AG04450 (cell line): ENCODE data around the gene CCDC142. TPM values are rescaled to one million over a fixed set of nuclear protein-coding genes. Genes with fewer than 3 reads are reported as not detected.

Experiments used
- CTCF ChIA-PET: fragments of 300-600, 350-600 bp; formaldehyde crosslinking; extraction: SDS; loops from one replicate; lab custom pipeline; 2022; ENCODE audit warnings: antibody characterized with exemption, inconsistent platforms; lab: Charles Lee
- POLR2A ChIA-PET: fragments of 350-600 bp; formaldehyde crosslinking; extraction: SDS; loops from one replicate; lab custom pipeline; 2021; ENCODE audit warnings: antibody characterized with exemption, inconsistent platforms; lab: Yijun Ruan, JAX
- DNase-seq: peaks from one replicate; pipeline ENCODE4 v3.0.0-alpha.2; 2011; ENCODE audit warnings: low read depth, low spot score
- H3K27ac ChIP-seq: one replicate; pipeline ENCODE4 v1.5.1; 2012; ENCODE audit warnings: low read depth, low read length, control low read depth
- H3K27me3 ChIP-seq: one replicate; pipeline ENCODE4 v1.6.0; 2012; ENCODE audit warnings: low read length; ENCODE audit not compliant: control insufficient read depth, insufficient read depth
- H3K4me3 ChIP-seq: 2 replicates; pipeline ENCODE4 v1.5.1; 2011; ENCODE audit warnings: mild to moderate bottlenecking, low read depth, low read length, control low read depth
- H3K9me3 ChIP-seq: 2 replicates; pipeline ENCODE4 v1.5.1; 2012; ENCODE audit warnings: low read length; ENCODE audit not compliant: control insufficient read depth, insufficient read depth
- polyA plus RNA-seq: library from polyadenylated mRNA; depleted of rRNA; stranded (reverse); fragments of >200 nt; gene quantifications from 2 replicates; pipeline ENCODE4 v1.2.3, GENCODE V29; 2011
- TF ChIP-seq, protein P1 (sequence below): IDR thresholded peaks from 2 replicates; pipeline ENCODE4 v1.5.1; 2011; ENCODE audit warnings: low read depth, low read length, control low read depth, inconsistent platforms

Gene CCDC142
- polyA plus RNA-seq, 1 experiment: 4.5 TPM

DNA sequence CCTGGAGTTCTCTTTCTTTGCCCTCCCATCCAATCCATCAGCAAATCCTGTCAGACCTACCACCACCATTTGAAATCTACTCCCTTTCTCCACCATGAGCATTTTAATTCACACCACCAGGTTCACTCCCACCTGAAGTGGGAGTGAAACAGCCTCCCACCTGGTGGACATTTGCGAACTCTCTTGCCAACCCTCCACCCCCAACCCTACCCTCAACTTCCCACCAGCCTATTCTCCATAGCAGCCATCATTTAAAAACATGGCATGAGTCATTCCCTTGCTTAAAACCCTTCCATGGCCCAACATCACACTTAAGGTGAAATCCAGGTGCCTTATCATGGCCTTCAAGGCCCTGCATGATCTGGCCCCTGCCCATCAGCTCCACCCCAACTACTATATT is 44.5 kb downstream of the CCDC142 start:
- POLR2A ChIA-PET: no interaction called here
- CTCF ChIA-PET: interaction anchor here (2.0 kb wide), 1 partner anchor 47 kb away, joined by 7 read pairs; no protein-coding TSS in a partner anchor
- peaks cover 16% of the 10 kb centered on the region for H3K27me3 ChIP-seq
- peaks cover 11% of the 10 kb centered on the region; the same call in 1 of the 2 replicates for H3K9me3 ChIP-seq
- TF ChIP-seq, protein P1, sequence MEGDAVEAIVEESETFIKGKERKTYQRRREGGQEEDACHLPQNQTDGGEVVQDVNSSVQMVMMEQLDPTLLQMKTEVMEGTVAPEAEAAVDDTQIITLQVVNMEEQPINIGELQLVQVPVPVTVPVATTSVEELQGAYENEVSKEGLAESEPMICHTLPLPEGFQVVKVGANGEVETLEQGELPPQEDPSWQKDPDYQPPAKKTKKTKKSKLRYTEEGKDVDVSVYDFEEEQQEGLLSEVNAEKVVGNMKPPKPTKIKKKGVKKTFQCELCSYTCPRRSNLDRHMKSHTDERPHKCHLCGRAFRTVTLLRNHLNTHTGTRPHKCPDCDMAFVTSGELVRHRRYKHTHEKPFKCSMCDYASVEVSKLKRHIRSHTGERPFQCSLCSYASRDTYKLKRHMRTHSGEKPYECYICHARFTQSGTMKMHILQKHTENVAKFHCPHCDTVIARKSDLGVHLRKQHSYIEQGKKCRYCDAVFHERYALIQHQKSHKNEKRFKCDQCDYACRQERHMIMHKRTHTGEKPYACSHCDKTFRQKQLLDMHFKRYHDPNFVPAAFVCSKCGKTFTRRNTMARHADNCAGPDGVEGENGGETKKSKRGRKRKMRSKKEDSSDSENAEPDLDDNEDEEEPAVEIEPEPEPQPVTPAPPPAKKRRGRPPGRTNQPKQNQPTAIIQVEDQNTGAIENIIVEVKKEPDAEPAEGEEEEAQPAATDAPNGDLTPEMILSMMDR: no peak
- DNase-seq: no peak
- H3K4me3 ChIP-seq: no peak overlapping the region
- no peak overlapping the region for H3K27ac ChIP-seq

DNA sequence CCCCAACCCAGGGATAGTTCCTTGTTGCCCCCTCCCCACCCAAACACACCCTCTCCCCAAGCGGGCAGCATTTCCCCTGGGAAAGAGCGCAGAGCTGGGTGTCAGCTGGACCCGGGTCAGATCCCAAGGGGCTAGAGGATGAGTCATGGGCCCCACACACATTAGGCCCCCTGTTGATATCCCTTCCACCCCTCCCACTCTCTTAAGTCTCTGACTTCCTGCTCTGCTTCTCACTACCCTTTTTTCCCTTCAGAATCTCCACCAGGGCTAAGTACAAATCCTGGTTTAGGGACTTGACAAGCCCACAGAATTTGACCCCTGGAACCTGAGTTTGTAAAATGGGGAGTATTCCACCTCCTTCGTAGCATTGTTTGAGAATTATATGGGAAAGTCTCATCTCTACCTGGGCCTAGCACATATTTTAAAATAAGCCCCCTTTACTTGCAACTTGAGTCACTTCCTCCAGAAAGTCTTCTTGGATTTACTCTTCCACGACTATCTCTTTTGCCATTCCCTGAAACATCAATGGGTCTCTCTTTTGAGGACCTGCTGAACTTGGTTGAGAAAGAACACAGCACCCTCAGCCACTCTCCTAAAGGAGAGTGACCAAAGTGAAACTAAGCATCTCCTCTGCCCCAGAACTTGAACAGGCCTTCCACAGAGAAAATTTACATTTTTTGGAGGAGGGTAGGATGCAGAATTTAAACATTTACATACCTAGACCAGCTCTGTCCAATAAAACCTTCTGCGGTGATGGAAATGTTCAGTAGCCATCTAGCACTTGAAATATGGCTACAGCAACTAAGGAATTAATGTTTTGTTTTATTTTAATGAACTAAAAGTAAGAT is 45.7 kb downstream of the CCDC142 start:
- ChIA-PET CTCF (no interaction called here), POLR2A (no interaction called here)
- no peak overlapping the region for H3K27ac ChIP-seq
- peaks cover 11% of the 10 kb centered on the region; the same call in 1 of the 2 replicates for H3K9me3 ChIP-seq
- no peak for DNase-seq
- TF ChIP-seq, protein P1: no peak
- H3K4me3 ChIP-seq: no peak overlapping the region
- peaks cover 12% of the 10 kb centered on the region for H3K27me3 ChIP-seq

DNA sequence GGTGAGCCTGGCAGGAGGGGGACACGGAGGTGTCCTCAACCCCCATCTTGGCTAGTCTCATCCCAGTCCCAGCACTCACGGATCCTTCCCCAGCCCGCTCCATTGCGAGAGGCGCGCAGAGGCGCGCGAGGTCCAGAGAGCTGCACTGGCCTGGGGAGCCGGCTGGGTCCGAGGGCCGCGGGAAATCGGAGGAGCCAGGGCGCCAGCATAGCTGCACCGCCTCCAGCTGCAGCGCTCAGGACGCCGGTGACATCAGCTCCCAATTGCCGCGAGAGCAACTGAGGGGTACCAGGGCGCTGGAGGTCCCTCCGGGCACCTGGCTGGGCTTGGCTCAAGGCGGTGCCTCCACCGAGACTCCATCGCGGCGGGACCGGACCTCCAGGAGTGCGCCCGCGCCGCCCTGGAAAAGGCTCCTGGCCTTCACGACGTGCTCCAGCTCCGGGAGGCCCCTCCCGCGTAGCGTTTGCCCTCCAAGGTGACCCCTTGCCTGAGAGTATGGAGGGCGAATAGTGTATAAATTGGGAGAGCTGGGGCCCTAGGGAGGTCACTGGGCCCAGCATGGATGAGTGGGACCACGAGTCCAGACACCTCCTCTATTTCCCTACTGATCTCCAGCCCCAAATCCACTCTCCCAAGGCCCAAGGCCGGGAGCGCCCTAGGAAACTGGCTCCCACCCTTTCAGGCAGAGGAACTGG is 46.5 kb downstream of the CCDC142 start:
- POLR2A ChIA-PET: no interaction called here
- DNase-seq: no peak
- Histone ChIP-seq H3K4me3 (no peak overlapping the region), H3K27me3 (peaks cover 4% of the 10 kb centered on the region), H3K27ac (no peak overlapping the region), H3K9me3 (peaks cover 5% of the 10 kb centered on the region; the same call in 1 of the 2 replicates)
- TF ChIP-seq, protein P1: no peak
- CTCF ChIA-PET: no interaction called here

DNA sequence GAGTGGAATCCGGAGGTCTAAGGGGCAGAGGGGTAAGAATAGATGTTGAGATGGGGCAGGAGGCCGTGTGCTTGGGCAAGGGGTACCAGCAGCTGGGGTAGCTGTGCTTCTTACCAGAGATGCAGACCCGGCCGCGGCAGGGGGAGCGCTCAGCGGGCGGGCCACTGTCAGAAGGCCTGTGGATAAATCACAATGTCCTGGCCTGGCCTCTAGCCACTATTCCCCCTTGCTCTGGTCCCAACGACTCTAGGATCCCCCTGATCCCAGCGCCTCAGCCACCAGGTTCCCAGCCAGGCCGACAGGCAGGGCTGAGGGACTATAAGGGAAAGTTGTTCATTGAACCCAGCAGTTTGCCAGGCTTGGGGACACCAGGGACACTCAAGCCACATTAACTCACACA is 52.3 kb downstream of the CCDC142 start:
- ChIA-PET CTCF (no interaction called here), POLR2A (no interaction called here)
- Histone ChIP-seq H3K4me3 (no peak overlapping the region), H3K27ac (no peak overlapping the region), H3K27me3 (no peaks in the 10 kb centered on the region), H3K9me3 (no peaks in the 10 kb centered on the region)
- no peak for DNase-seq
- TF ChIP-seq, protein P1: no peak
